Activated T-cell treated with anti-CD3 and anti-CD28 coated beads, Interleukin-2, amount 50 U/mL, for 48 hours (primary cell): ENCODE measurements around the gene EVX1.

Experiments
- DNase-seq, 2 experiments: peaks; one replicate each; pipeline ENCODE4 v3.0.0-alpha.2; 2020

Gene EVX1

GRCh38 chr7:27250557-27251070 is 8.0 kb downstream of the EVX1 start:
- DNase-seq, result peak in 1 of 2 experiments; percentile 16

DNA sequence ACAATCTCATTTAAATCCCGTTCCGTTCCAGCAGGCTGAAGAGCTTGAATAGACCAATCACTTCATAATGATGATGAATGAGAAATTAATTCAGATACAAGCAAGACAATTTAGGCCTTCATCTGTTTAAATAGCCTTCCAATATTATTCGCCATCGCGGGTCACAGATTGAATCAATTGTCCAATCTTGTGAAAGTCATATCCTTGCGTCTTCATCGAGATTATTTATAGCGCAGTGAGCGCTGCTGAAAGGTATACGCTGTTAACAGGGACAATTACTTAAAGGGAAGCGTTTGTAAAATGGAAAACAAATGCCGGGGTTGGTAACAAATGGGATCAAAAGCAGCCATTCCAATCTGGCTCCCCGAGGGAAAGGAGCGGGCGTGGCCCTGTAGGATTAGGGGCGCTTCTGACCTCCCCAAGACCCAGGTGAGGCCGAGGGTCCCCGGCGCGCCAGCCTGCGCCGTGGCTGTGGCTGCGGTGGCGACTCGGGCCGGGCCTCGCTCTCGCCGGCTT is 8.6 kb downstream of the EVX1 start:
- no peak for DNase-seq

GRCh38 chr7:27251652-27252590 is 9.3 kb downstream of the EVX1 start:
- peak in 1 of 2 experiments; percentile 31 for DNase-seq

DNA sequence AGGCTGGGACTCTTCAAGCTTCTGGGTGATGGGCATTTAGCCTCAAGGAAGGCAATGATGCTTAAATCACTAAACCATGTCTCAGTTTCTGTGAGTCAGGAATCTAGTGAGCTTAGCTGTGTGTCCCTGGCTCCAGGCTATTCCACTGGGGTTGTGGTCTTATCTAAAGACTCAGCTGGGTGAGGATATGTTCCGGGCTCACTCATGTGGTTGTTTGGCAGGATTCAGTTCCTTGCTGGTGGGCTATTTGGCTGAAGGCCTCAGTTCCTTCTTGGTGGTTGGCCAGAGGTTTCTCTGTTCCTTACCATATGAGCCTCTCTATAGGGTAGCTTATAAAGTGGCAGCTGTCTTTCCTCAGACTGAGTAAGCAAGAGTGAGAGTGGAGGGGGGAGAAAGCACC is 12.0 kb downstream of the EVX1 start:
- no peak for DNase-seq

- no peak for DNase-seq
These were observed 17.6 kb downstream of the EVX1 start for GRCh38 chr7:27260211-27260610.

- no peak for DNase-seq
These were observed 19.5 kb downstream of the EVX1 start for GRCh38 chr7:27262121-27262520.

- DNase-seq, result no peak
These were observed 21.2 kb downstream of the EVX1 start for GRCh38 chr7:27263781-27264180.

DNA sequence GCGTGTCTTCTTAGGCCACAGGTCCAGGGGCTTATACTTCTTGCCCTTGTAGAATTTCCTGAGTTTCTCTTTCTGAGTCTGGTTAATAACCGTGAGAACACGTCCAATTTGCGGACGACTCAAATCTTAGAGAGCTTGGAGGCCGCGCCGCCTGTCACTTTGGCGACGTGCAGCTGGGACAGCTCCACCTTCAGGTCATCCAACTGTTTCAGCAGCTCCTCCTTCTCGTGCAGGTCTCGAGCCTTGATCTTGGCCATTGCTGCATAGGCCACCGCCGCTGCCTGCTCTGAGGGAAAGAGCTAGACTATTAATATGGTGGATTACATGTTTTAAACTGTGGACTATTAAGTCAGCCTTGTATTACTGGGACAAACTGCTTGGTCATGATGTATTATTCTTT is 26.9 kb downstream of the EVX1 start:
- no peak for DNase-seq

GRCh38 chr7:27271384-27271783 is 28.8 kb downstream of the EVX1 start:
- no peak for DNase-seq

DNA sequence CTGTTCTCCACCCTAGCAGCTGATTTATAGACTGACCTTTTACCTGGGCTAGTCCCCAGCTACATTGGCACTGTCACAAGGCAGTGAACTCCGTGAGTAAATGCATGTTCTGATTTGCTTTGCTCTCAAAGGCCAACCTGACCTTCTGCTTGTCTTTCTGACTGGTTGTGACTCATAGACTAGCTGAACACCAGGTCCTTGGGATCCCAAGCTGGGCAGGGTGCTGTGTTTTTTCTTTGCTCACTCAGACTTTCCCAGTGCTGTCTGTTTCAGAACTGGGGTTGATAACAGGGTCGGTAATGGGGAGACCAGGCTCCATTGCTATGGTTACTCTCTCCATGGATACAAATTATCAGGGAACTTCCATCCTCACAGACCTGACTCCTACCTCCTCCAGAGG is 35.0 kb downstream of the EVX1 start:
- DNase-seq, result no peak

GRCh38 chr7:27283558-27283957 is 41.0 kb downstream of the EVX1 start:
- no peak for DNase-seq

GRCh38 chr7:27295236-27295635 is 52.6 kb downstream of the EVX1 start:
- DNase-seq, result no peak

DNA sequence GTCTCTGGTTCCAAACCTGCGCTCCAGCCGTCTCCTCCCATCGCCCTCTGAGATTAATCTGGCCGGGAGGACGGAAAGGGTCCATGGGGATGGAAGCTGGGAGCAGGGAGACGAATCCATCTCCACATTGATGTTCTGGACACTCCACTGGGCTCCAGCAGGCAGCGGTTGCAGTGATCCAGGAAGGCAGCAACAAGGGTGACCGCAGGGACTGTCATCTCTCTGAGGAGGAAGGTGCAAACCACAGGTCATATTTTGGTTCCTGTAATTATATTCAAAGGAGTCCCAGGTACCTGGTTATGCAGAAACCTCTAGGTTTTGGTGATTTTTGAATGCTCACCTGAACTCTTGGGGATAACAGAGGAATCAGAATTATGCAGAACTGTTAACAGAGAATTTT is 54.8 kb downstream of the EVX1 start:
- no peak for DNase-seq
